ENCODE measurements around the gene ANKRD6. TPM values are rescaled to one million over a fixed set of nuclear protein-coding genes. Genes with fewer than 3 reads are reported as not detected.
A peak's percentile ranks its signal among the peaks of the same experiment; 100 is the strongest.

ANKRD6 gene
- total RNA-seq, 2 donors from 2014 or later = 9.1 to 13.7 TPM

- no peak for ATAC-seq
- intact Hi-C loops (cut with DNase I) = no loop called here
- DNase-seq = no peak
These were observed 25.8 kb downstream of the ANKRD6 start for GRCh38 chr6:89458704-89459103.

- DNase-seq (no peak), ATAC-seq (no peak)
- intact Hi-C loops (cut with DNase I) = no loop called here
These were observed 26.5 kb downstream of the ANKRD6 start for GRCh38 chr6:89459501-89459900.

GRCh38 chr6:89460713-89461112 lies 27.8 kb downstream of the ANKRD6 start:
- intact Hi-C loops (cut with DNase I) = no loop called here
- ATAC-seq = no peak
- no peak for DNase-seq

GRCh38 chr6:89462503-89462902 lies 29.6 kb downstream of the ANKRD6 start:
- no peak for DNase-seq
- ATAC-seq = no peak
- intact Hi-C loops (cut with DNase I) = no loop called here

DNA sequence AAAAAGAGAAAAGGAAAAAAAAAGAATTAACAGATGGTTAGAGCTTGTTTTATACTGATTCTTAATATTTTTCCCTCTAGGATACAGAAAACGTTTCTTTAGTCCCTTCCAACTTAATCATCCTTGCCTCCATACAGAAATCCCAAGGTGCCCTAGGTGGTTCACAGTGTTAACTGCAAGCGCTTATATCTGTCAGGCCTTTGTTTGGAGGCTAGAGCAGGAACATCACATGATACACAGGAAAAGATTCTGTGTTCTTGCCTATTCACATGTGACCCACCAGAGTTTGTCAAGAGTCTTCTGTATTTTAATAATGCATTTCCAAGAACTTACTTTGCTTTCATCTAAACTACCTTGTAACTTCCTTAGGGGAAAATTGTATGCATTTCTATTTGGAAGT lies 31.3 kb downstream of the ANKRD6 start:
- DNase-seq = no peak
- intact Hi-C loops (cut with DNase I) = no loop called here
- no peak for ATAC-seq

DNA sequence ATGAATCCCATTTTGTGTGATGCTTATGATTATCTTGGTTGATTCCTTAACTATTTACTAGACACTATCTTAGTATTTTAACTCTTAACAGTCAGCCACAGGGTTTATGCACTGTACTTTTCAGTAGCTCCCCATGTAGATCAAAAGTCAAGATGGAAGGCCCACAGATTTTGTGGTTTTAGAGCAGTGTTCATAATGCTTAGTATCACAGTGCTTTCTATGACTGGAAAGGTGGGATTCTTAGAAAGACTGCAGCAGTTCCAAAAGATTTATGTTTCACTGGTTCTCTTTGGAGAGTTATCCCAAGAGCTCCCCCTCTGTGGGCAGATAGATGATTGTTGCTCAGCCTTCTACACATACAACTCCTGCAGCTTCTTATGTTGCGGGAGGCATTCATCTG lies 34.5 kb downstream of the ANKRD6 start:
- ATAC-seq = no peak
- DNase-seq = no peak

GRCh38 chr6:89468998-89469397 lies 36.0 kb downstream of the ANKRD6 start:
- no peak for DNase-seq
- ATAC-seq = no peak
- intact Hi-C loops (cut with DNase I) = no loop called here

More for the DNA sequence above, 34.5 kb downstream of the ANKRD6 start:
- intact Hi-C loops (cut with DNase I) = no loop called here

DNA sequence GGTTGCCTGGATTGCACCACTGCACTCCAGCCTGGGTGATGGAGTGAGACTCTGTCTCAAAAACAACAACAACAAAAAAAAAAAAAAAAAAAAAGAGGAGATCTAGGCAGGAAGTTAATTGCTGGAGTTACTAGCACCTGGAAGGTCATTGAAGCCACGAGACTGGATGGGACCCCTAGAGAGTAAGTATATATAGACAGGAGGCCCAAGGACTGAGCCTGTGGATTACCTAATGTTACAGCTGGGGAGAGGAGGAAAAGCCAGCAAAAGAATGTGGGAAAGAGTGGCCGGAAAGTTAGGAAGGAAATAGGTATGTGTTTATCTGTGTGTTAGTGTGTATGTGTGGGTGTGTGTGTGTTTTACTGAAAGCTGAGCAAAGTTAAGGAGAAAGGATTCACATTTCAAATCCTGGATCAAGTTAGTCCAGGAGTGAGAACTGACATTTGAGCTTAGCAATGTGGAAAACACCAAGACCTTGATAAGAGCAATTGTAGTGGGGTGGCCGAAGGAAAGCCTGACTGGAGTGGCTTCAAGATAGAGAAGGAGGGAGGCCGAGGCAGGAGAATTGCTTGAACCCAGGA lies 38.4 kb downstream of the ANKRD6 start:
- intact Hi-C loops (cut with DNase I) = no loop called here
- DNase-seq (no peak), ATAC-seq (no peak)

DNA sequence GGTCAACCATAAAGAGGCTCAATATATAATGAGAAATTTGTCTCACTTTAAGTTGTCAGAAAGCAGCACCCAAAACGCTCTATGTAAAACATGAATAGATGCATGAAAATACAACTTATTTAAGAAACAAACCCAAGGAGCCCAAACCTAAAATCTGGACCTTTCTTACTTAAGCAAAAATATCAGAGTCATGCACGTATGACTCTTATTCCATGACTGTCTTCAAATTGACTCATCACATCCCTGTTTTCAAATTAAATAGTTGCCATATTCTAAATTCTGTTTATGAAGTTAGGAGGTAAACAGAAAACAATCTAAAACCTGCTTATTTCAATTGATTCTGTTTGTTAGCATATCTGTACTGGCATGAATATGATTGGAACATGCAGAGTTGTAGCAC lies 42.1 kb downstream of the ANKRD6 start:
- DNase-seq (no peak), ATAC-seq (peak in 1 of 2 donors; percentile 32)
- intact Hi-C loops (cut with DNase I) = no loop called here

GRCh38 chr6:89475634-89476033 lies 42.7 kb downstream of the ANKRD6 start:
- ATAC-seq = peak; percentile 59 to 67
- intact Hi-C loops (cut with DNase I) = no loop called here

GRCh38 chr6:89479897-89480296 lies 46.9 kb downstream of the ANKRD6 start:
- intact Hi-C loops (cut with DNase I) = no loop called here
- ATAC-seq = no peak

More at GRCh38 chr6:89475634-89476033, 42.7 kb downstream of the ANKRD6 start:
- no peak for DNase-seq

GRCh38 chr6:89481695-89482094 lies 48.7 kb downstream of the ANKRD6 start:
- intact Hi-C loops (cut with DNase I) = no loop called here
- DNase-seq (no peak), ATAC-seq (no peak)

More at GRCh38 chr6:89479897-89480296, 46.9 kb downstream of the ANKRD6 start:
- DNase-seq = no peak

DNA sequence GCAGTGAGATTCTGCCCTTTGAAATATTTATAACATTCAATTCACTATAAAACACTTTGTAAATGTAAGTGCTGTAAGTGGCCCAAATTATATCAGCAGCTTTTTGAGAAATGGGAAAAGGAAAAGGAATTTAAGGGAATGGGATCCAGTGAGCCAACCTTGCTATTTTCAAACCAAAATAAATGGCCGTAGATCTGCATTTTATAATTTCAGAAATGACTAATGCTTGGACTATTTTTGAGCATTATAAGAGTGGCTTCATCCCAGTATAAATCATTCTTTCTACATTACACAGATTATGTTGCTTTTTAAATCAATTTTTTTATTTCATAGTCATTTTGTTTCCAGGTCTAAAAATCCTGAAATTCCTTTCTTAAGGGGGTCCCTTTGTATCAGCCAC lies 49.2 kb downstream of the ANKRD6 start:
- peak in 1 of 2 donors; percentile 51 for ATAC-seq
- intact Hi-C loops (cut with DNase I) = no loop called here
- no peak for DNase-seq

DNA sequence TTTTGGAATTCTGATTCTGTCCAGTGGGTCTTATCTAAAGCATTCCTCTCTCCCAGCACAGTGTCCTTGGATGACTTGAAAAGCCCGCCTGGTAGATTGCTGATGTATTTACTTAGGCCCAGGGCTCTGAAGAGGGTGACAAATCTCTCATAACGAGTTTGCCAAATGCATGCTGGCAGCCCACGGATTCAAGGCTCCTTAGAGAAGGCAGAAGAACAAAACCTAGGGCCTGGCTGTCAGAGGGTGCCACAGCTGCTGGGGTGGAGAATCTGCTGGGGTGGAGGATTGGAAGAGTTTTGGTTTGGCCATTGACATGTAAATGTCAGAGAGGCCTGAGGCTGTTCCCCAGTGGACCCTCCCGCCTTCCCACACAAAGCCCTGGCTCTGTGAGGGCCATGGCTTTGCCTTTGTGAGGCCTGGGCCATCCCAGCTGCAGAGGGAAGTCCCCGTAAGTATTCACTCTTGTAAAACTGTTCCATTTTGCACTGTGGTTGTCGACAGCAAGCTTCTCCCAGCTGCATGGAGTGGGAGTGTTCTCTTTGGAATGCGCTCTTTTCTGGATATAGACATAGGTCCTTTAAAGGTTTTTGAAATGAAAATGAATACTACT lies 50.3 kb downstream of the ANKRD6 start:
- ATAC-seq (peak; percentile 90 to 93), DNase-seq (peak; percentile 42)
- intact Hi-C loops (cut with DNase I) = no loop called here

GRCh38 chr6:89485320-89485719 lies 52.4 kb downstream of the ANKRD6 start:
- intact Hi-C loops (cut with DNase I) = no loop called here
- ATAC-seq (no peak), DNase-seq (no peak)

DNA sequence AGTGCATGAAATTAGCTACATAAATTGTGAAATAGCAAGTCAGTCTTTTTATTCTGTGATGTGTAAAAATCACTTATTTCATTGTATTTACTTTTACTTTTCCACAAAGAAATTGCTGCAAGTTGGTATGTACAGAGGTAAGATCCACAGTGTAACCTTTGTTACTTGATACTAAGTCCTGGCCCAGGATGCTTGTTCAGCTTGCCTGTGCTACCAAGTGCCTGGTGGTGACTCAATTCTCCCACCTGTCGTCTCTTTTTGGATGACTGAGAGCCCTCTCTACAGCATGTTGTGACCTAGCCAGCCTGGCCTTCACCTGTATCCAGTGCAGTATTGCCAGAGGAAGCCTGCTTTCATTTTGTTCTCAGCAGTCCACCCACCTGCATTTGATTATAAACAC lies 54.9 kb downstream of the ANKRD6 start:
- DNase-seq (no peak), ATAC-seq (no peak)
- intact Hi-C loops (cut with DNase I) = no loop called here

DNA sequence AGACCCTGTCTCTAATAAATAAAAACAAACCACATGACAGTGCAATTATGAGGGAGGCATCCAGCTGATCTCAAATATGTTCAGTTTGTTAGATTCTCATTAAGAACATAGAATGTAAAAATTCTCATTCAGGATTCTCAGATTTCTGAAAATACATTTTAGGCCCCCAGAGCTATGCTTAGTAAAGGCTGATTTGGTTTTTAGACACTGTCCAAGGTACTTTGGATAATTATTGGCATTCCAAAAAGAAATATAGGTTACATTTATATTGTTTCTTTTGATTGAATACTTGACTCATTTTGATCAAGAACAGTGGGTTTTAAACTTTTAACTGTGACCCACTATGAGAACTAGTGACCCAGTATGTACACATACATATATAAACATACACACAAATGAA lies 55.5 kb downstream of the ANKRD6 start:
- intact Hi-C loops (cut with DNase I) = no loop called here
- ATAC-seq (no peak), DNase-seq (no peak)

GRCh38 chr6:89489078-89489477 lies 56.1 kb downstream of the ANKRD6 start:
- intact Hi-C loops (cut with DNase I) = no loop called here
- DNase-seq (no peak), ATAC-seq (no peak)

- no peak for ATAC-seq
- no peak for DNase-seq
- intact Hi-C loops (cut with DNase I) = no loop called here
These were observed 59.2 kb downstream of the ANKRD6 start for GRCh38 chr6:89492025-89492640.

DNA sequence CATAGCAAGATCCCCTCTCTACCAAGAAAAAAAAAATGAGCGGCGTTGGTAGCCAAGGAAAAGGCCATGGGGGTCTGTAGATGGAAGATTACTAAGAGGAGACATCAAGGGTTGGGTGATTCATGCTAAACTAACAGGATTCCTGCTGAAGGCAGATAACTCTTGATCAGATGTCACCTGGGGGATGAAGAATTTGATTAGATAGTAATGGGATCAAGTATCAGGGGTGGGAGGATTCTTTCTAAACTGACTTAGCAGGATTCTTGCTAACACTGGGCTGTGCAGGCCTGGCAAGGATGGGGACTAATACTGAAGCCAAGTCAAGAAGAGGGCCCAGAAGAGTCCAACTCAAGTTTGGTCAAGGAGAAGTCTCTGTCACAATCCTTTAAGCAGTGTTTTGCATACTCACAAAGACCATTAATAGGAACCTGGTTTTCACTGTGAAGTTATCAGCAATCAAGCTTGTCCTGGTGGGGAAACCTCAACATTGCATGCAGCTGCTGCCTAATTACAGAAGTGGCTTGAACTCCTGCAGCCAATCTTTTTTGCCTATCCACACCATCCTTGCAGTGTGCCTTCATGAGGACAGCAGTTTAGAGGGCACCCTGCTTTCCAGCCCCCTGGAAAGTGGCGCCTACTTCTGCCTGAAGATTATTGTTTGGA lies 61.3 kb downstream of the ANKRD6 start:
- ATAC-seq (no peak), DNase-seq (no peak)
- intact Hi-C loops (cut with DNase I) = no loop called here

Data from left cardiac atrium (tissue), 4 donors.